ENCODE data around the gene SMYD5.

- TF ChIP-seq EZH2 (IDR thresholded peaks at IDR 0.05) (no peak), POLR2AphosphoS5 (IDR thresholded peaks at IDR 0.05; ENCODE audit: borderline replicate concordance, low read depth, low read length) (no peak)
Measured at GRCh38 chr2:73228631-73229030, 14.6 kb downstream of the SMYD5 start.

All from SK-N-MC (cell line).